Activated naive CD8-positive, alpha-beta T cell treated with anti-CD3 and anti-CD28 coated beads, Interleukin-2, amount 50 U/mL, for 16 hours (primary cell): Measurements from ENCODE around the gene LAGE3.
A peak's percentile ranks its signal among the peaks of the same experiment; 100 is the strongest.

Experiments
- DNase-seq: peaks from one replicate; pipeline ENCODE4 v3.0.0-alpha.2; 2020; ENCODE audit warnings: low read depth, low spot score

Gene LAGE3

GRCh38 chrX:154478728-154479622 lies at the start of gene LAGE3:
LAGE3 (minus strand) TSS chrX:154479281; CDS start chrX:154478915, 366 bp downstream.
- peak; percentile 84 for DNase-seq

- DNase-seq = no peak
These were observed 48.0 kb upstream of the LAGE3 start for GRCh38 chrX:154526901-154527675.

GRCh38 chrX:154525606-154526490 lies 46.8 kb upstream of the LAGE3 start:
- no peak for DNase-seq

GRCh38 chrX:154519389-154519788 lies 40.3 kb upstream of the LAGE3 start:
- DNase-seq = no peak

- no peak for DNase-seq
These were observed 38.2 kb upstream of the LAGE3 start for GRCh38 chrX:154517101-154517781.

GRCh38 chrX:154516656-154517100 lies 37.6 kb upstream of the LAGE3 start:
- DNase-seq = no peak

GRCh38 chrX:154515966-154516655 lies 37.0 kb upstream of the LAGE3 start, which contains the start of gene FAM3A:
FAM3A (minus strand) TSS chrX:154516232; CDS start chrX:154515772, 460 bp downstream.
- DNase-seq = peak; percentile 83

- no peak for DNase-seq
These were observed 36.2 kb upstream of the LAGE3 start for GRCh38 chrX:154515090-154515965.

GRCh38 chrX:154513716-154514115 lies 34.6 kb upstream of the LAGE3 start:
- DNase-seq = no peak

- no peak for DNase-seq
These were observed 33.9 kb upstream of the LAGE3 start for GRCh38 chrX:154512879-154513553.

GRCh38 chrX:154511761-154512160 lies 32.7 kb upstream of the LAGE3 start:
- no peak for DNase-seq

GRCh38 chrX:154509455-154509854 lies 30.4 kb upstream of the LAGE3 start:
- DNase-seq = no peak

- no peak for DNase-seq
These were observed 29.3 kb upstream of the LAGE3 start for GRCh38 chrX:154508384-154508745.

- DNase-seq = no peak
These were observed 28.7 kb upstream of the LAGE3 start for GRCh38 chrX:154507673-154508383.

GRCh38 chrX:154506483-154507332 lies 27.6 kb upstream of the LAGE3 start:
- DNase-seq = no peak

- DNase-seq = no peak
These were observed 26.7 kb upstream of the LAGE3 start for GRCh38 chrX:154505734-154506133.

GRCh38 chrX:154502989-154503388 lies 23.9 kb upstream of the LAGE3 start:
- DNase-seq = no peak
